NCI-H2081 treated with DMSO at 0.1 percent for 48 hours (cell line): ENCODE results near the gene POLG2.
"Not testable (repeated sequence)": the region's sequence is repeated elsewhere in the genome, so short reads cannot be mapped to it uniquely, and the experiment has no call there.

Experiments used
- DNase-seq: peaks from one replicate; lab custom pipeline; 2025; lab: John Stamatoyannopoulos, UW

Gene POLG2

DNA sequence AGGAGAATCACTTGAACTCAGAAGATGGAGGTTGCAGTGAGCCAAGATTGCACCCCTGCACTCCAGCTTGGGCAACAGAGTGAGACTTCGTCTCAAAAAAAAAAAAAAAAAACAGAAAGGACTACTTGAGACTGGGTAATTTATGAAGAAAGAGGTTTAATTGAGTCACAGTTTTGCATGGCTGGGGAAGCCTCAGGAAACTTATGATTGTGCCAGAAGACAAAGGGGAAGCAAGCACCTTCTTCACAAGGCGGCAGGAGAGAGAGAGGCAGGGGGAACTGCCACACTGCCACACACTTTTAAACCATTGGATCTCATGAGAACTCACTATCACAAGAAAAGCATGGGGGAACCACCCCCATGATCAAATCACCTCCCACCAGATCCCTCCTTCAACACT, 56.9 kb downstream of the POLG2 start:
- no peak for DNase-seq

DNA sequence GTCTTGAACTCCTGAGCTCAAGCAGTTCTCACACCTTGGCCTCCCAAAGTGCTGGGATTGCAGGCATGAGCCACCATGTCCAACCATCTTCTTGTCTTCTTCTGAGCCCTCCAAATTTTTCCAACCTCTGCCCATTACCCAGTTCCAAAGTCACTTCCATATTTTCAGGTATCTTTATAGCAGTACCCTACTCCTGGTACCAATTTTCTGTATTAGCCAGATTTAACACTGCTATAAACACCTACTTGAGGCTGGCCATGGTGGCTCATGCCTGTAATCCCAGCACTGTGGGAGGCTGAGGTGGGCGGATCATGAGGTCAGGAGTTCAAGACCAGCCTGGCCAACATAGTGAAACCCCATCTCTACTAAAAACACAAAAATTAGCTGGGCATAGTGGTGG, 57.3 kb downstream of the POLG2 start:
- not testable (repeated sequence) for DNase-seq

DNA sequence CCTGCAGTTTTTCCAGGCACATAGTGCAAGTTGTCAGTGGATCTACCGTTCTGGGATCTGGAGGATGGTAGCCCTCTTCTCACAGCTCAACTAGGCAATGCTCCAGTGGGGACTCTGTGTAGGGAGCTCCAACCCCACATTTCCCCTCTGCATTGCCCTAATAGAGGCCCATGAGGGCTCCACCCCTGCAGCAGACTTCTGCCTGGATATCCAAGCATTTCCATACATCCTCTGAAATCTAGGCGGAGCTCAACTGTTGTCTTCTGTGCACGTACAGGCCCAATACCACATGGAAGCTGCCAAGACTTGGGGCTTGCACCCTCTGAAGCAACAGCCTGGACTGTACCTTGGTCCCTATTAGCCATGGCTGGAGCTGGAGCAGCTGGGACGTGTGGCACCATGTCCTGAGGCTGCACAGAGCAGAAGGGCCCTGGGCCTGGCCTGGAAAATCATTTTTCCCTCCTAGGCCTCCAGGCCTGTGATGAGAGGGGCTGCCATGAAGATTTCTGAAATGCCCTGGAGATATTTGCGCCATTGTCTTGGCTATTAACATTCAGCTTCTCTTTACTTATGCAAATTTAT, 58.8 kb downstream of the POLG2 start:
- no peak for DNase-seq

DNA sequence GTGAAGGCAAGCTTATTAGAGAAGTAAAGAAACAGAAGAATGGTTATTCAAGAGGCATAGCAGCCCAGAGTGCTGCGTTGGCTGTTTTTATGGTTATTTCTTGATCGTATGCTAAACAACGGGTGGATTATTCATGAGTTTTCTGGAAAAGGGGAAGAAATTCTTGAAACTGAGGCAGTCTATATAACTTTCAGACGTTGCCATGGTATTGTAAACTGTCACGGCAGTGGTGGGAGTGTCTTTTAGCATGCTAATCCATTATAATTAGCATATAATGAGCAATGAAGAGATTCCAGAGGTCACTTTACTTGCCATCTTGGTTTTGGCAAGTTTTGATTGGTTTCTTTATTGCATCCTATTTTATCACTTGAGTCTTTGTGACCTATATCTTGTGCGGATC, 65.3 kb downstream of the POLG2 start:
- DNase-seq, result no peak

DNA sequence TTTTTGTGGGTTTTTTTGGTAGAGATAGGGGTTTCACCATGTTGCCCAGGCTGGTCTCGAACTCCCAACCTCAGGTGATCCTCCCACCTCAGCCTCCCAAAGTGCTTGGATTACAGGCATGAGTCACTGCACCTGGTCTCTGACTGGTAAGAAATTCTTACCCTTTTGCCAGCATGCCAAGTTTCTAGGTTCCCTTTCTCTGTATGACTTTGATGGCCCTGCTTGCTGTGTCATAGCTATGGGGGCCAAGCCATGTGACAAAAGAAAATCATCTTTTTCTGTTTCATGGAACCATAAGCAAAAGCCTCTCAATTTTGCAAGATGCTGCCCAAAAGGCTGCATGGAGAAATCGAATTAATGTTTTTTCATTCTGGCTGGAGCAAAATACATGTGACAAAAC, 66.8 kb downstream of the POLG2 start:
- not testable (repeated sequence) for DNase-seq

DNA sequence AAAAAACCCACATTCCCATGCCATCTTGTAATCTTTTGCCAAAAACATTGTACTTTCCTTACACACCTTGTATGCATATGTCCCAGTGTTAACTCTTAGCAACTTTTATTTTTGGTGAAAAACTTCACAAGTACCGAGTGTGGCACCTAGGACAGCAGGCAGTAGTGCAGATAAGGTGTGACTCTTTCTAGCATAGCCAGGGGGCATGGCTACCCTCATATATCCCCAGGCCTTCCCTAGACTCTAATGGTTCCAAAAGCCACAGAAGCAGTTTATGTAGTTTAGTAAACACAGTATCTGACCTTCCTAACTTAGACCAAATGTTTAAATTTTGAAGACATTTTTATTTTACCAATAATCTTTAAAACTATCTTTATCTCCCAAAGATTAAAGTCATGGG, 68.4 kb downstream of the POLG2 start:
- no peak for DNase-seq
